ENCODE results near the gene IMP3.

GRCh38 chr15:75677465-75678323 lies 37.7 kb upstream of the IMP3 start:
- no peak for TF ChIP-seq PBX3 (IDR thresholded peaks at IDR 0.05)
- no peak for TF ChIP-seq CTCF (IDR thresholded peaks at IDR 0.05)
- no peak for TF ChIP-seq SIN3A (IDR thresholded peaks at IDR 0.05; ENCODE audit: borderline replicate concordance, low read depth, low read length)
- TF ChIP-seq POLR2AphosphoS5 (IDR thresholded peaks at IDR 0.05; ENCODE audit: low read depth, low read length) = no peak
- no peak for TF ChIP-seq TEAD4 (IDR thresholded peaks at IDR 0.05; ENCODE audit: borderline replicate concordance, insufficient read depth)
- no peak for TF ChIP-seq EZH2phosphoT487 (IDR thresholded peaks at IDR 0.05; ENCODE audit: borderline replicate concordance, low read depth)
- TF ChIP-seq USF2 (IDR thresholded peaks at IDR 0.05; ENCODE audit: borderline replicate concordance, low read depth, low read length) = no peak
- no peak for TF ChIP-seq GATA2 (CRISPR knock-in tag; IDR thresholded peaks at IDR 0.05)

Measured in SK-N-SH (cell line).